ENCODE data around the gene LMAN1. TPM values are rescaled to one million over a fixed set of nuclear protein-coding genes. Genes with fewer than 3 reads are reported as not detected.

The LMAN1 gene
- total and polyA plus RNA-seq, 4 donors, result 18.9 to 108 (median 67.2) TPM

DNA sequence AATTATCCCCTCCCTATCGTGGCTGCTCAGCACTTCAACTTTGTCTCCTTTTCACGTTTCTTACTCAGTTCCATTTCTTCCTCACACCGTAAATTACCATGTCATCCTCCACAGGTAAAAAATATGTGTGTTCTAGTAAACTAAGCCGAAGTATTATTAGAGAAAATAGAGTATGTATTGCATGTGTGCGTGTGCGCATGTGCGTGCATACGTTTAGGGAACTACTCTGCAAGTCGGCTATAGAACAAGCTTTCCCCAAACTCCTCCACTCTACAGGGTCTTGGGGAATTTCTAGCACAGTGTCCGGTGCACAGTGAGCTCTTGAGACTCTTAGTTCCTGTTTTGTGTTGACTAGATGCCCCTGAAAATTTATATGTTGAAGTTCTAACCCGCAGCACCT is 76.7 kb downstream of the LMAN1 start:
- 83 to 86% methylated on average over 11 of the region's 11 CpGs for WGBS, 2 donors
- Histone ChIP-seq H3K9ac (ENCODE audit: insufficient read depth in 1 of 2, low read length in 2 of 2) (no peak overlapping the region), H3K9me3 (ENCODE audit: control insufficient read depth in 4 of 4, insufficient read depth in 3 of 4, low read length in 3 of 4) (peaks cover 0 to 2% (median 0%) of the 10 kb centered on the region in 4 donors), H3K4me3 (no peak overlapping the region), H3K27me3 (ENCODE audit: control insufficient read depth in 3 of 3, insufficient read depth in 3 of 3, low read length in 2 of 3) (peaks cover 0 to 65% (median 59%) of the 10 kb centered on the region in 3 donors), H3K27ac (ENCODE audit: low read depth in 1 of 2, low read length in 1 of 2) (no peak overlapping the region), H3K4me1 (ENCODE audit: control insufficient read depth in 5 of 5, insufficient read depth in 5 of 5, low read length in 5 of 5) (no peaks in the 10 kb centered on the region), H3K36me3 (ENCODE audit: control insufficient read depth in 4 of 4, insufficient read depth in 4 of 4, low read length in 4 of 4) (no peaks in the 10 kb centered on the region)
- DNase-seq (no peak), ATAC-seq (ENCODE audit: insufficient read depth, low FRiP score) (no peak)
- TF ChIP-seq, protein P1, sequence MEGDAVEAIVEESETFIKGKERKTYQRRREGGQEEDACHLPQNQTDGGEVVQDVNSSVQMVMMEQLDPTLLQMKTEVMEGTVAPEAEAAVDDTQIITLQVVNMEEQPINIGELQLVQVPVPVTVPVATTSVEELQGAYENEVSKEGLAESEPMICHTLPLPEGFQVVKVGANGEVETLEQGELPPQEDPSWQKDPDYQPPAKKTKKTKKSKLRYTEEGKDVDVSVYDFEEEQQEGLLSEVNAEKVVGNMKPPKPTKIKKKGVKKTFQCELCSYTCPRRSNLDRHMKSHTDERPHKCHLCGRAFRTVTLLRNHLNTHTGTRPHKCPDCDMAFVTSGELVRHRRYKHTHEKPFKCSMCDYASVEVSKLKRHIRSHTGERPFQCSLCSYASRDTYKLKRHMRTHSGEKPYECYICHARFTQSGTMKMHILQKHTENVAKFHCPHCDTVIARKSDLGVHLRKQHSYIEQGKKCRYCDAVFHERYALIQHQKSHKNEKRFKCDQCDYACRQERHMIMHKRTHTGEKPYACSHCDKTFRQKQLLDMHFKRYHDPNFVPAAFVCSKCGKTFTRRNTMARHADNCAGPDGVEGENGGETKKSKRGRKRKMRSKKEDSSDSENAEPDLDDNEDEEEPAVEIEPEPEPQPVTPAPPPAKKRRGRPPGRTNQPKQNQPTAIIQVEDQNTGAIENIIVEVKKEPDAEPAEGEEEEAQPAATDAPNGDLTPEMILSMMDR (IDR thresholded peaks at IDR 0.05; ENCODE audit: control extremely low read depth, extremely low read depth), result no peak

- Histone ChIP-seq H3K27ac (ENCODE audit: low read depth in 1 of 2, low read length in 1 of 2) (no peak overlapping the region), H3K9ac (ENCODE audit: insufficient read depth in 1 of 2, low read length in 2 of 2) (no peak overlapping the region), H3K9me3 (ENCODE audit: control insufficient read depth in 4 of 4, insufficient read depth in 3 of 4, low read length in 3 of 4) (peaks cover 0 to 4% (median 0%) of the 10 kb centered on the region in 4 donors), H3K36me3 (ENCODE audit: control insufficient read depth in 4 of 4, insufficient read depth in 4 of 4, low read length in 4 of 4) (no peaks in the 10 kb centered on the region), H3K4me1 (ENCODE audit: control insufficient read depth in 5 of 5, insufficient read depth in 5 of 5, low read length in 5 of 5) (no peaks in the 10 kb centered on the region), H3K27me3 (ENCODE audit: control insufficient read depth in 3 of 3, insufficient read depth in 3 of 3, low read length in 2 of 3) (peaks cover 4 to 79% (median 75%) of the 10 kb centered on the region in 3 donors), H3K4me3 (no peak overlapping the region)
- no peak for DNase-seq
- ATAC-seq (ENCODE audit: insufficient read depth, low FRiP score), result no peak
- WGBS, 2 donors, result 36 to 45% methylated on average over 1 of the region's 1 CpG
- TF ChIP-seq, protein P1 (IDR thresholded peaks at IDR 0.05; ENCODE audit: control extremely low read depth, extremely low read depth), result no peak
These were observed 79.3 kb downstream of the LMAN1 start for GRCh38 chr18:59279722-59280121.

DNA sequence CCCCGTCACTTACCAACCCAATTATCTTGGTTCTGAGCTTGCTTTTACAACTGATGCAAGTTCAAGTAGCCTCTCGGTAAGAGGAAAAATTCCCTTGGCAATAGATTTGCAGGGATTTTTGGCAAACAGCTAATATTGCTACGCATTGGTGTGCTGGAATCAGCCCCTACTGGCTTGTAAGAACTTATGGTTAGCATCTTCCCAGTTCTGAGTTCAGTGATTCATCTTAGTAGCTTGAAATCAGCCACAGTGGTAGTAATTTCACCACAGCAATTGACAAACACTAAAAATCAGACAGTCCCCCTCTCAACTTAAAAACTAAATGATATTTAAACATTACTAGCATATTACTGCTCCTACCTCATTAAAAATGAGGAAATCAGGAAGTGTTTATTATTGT is 79.9 kb downstream of the LMAN1 start:
- Histone ChIP-seq H3K4me3 (no peak overlapping the region), H3K9me3 (ENCODE audit: control insufficient read depth in 4 of 4, insufficient read depth in 3 of 4, low read length in 3 of 4) (peaks cover 0 to 4% (median 0%) of the 10 kb centered on the region in 4 donors), H3K27me3 (ENCODE audit: control insufficient read depth in 3 of 3, insufficient read depth in 3 of 3, low read length in 2 of 3) (peaks cover 4 to 82% (median 81%) of the 10 kb centered on the region in 3 donors), H3K9ac (ENCODE audit: insufficient read depth in 1 of 2, low read length in 2 of 2) (no peak overlapping the region), H3K4me1 (ENCODE audit: control insufficient read depth in 5 of 5, insufficient read depth in 5 of 5, low read length in 5 of 5) (no peaks in the 10 kb centered on the region), H3K27ac (ENCODE audit: low read depth in 1 of 2, low read length in 1 of 2) (no peak overlapping the region), H3K36me3 (ENCODE audit: control insufficient read depth in 4 of 4, insufficient read depth in 4 of 4, low read length in 4 of 4) (no peaks in the 10 kb centered on the region)
- TF ChIP-seq, protein P1 (IDR thresholded peaks at IDR 0.05; ENCODE audit: control extremely low read depth, extremely low read depth), result no peak
- DNase-seq, result no peak
- WGBS, 2 donors, result 59 to 67% methylated on average over 3 of the region's 3 CpGs
- ATAC-seq (ENCODE audit: insufficient read depth, low FRiP score), result no peak

- Histone ChIP-seq H3K9ac (ENCODE audit: insufficient read depth in 1 of 2, low read length in 2 of 2) (no peak overlapping the region), H3K36me3 (ENCODE audit: control insufficient read depth in 4 of 4, insufficient read depth in 4 of 4, low read length in 4 of 4) (no peaks in the 10 kb centered on the region), H3K27me3 (ENCODE audit: control insufficient read depth in 3 of 3, insufficient read depth in 3 of 3, low read length in 2 of 3) (peaks cover 4 to 85% (median 83%) of the 10 kb centered on the region in 3 donors), H3K9me3 (ENCODE audit: control insufficient read depth in 4 of 4, insufficient read depth in 3 of 4, low read length in 3 of 4) (peaks cover 0 to 7% (median 0%) of the 10 kb centered on the region in 4 donors), H3K27ac (ENCODE audit: low read depth in 1 of 2, low read length in 1 of 2) (no peak overlapping the region), H3K4me1 (ENCODE audit: control insufficient read depth in 5 of 5, insufficient read depth in 5 of 5, low read length in 5 of 5) (peaks cover 0 to 3% (median 0%) of the 10 kb centered on the region in 5 donors), H3K4me3 (no peak overlapping the region)
- ATAC-seq (ENCODE audit: insufficient read depth, low FRiP score) (no peak), DNase-seq (no peak)
- TF ChIP-seq, protein P1 (IDR thresholded peaks at IDR 0.05; ENCODE audit: control extremely low read depth, extremely low read depth), result no peak
- 75 to 77% methylated on average over 5 of the region's 5 CpGs for WGBS, 2 donors
These were observed 80.3 kb downstream of the LMAN1 start for GRCh38 chr18:59278793-59279192.
